Endodermal cell (in vitro differentiated cells): ENCODE measurements around the gene TXLNG. TPM values are rescaled to one million over a fixed set of nuclear protein-coding genes. Genes with fewer than 3 reads are reported as not detected.
A peak's percentile ranks its signal among the peaks of the same experiment; 100 is the strongest.

Experiments used
- DNase-seq: peaks from one replicate; pipeline ENCODE4 v3.0.0-alpha.2; 2017
- H3K27ac ChIP-seq: 2 replicates; pipeline ENCODE4 v1.5.1; 2013; ENCODE audit warnings: mild to moderate bottlenecking, low read depth, low read length, moderate library complexity
- H3K27me3 ChIP-seq: 2 replicates; pipeline ENCODE4 v1.6.1; 2013; ENCODE audit warnings: mild to moderate bottlenecking, low read length, moderate library complexity; ENCODE audit not compliant: insufficient read depth, control insufficient read depth, poor library complexity, severe bottlenecking
- H3K36me3 ChIP-seq: 2 replicates; pipeline ENCODE4 v1.7.0; 2013; ENCODE audit warnings: mild to moderate bottlenecking, low read length, moderate library complexity; ENCODE audit not compliant: control insufficient read depth, insufficient read depth
- H3K4me1 ChIP-seq: one replicate; pipeline ENCODE4 v1.7.0; 2013; ENCODE audit warnings: low read length; ENCODE audit not compliant: control insufficient read depth, insufficient read depth
- H3K4me3 ChIP-seq: 2 replicates; pipeline ENCODE4 v1.5.1; 2013; ENCODE audit warnings: mild to moderate bottlenecking, low read length, moderate library complexity
- H3K9ac ChIP-seq: 2 replicates; pipeline ENCODE4 v1.6.1; 2013; ENCODE audit warnings: mild to moderate bottlenecking, low read length, moderate library complexity; ENCODE audit not compliant: poor library complexity, severe bottlenecking; ENCODE audit errors: extremely low read depth
- H3K9me3 ChIP-seq: 2 replicates; pipeline ENCODE4 v1.6.1; 2013; ENCODE audit warnings: mild to moderate bottlenecking, low read length, moderate library complexity; ENCODE audit not compliant: control insufficient read depth
- H3K27ac Mint-ChIP-seq: 2 replicates; pipeline ENCODE4 v1.8.0; 2020; ENCODE audit warnings: mixed read lengths
- H3K27me3 Mint-ChIP-seq: 2 replicates; pipeline ENCODE4 v1.8.0; 2021; ENCODE audit warnings: mild to moderate bottlenecking, mixed read lengths; ENCODE audit not compliant: insufficient read depth
- H3K36me3 Mint-ChIP-seq: 2 replicates; pipeline ENCODE4 v1.8.0; 2020; ENCODE audit warnings: low read depth, mixed read lengths
- H3K4me1 Mint-ChIP-seq: 2 replicates; pipeline ENCODE4 v1.8.0; 2020; ENCODE audit warnings: mixed read lengths
- H3K4me3 Mint-ChIP-seq: 2 replicates; pipeline ENCODE4 v1.8.0; 2020; ENCODE audit warnings: mild to moderate bottlenecking, moderate library complexity, mixed read lengths
- H3K9me3 Mint-ChIP-seq: 2 replicates; pipeline ENCODE4 v1.8.0; 2020; ENCODE audit warnings: mild to moderate bottlenecking, mixed read lengths
- CTCF ChIP-seq: fragments of 200-600 bp; sonication (generic); conservative IDR thresholded peaks from 2 replicates; pipeline ENCODE4 v1.5.0; 2021; ENCODE audit warnings: antibody characterized with exemption, mild to moderate bottlenecking
- WGBS, 2 experiments: methylation state at CpG; one replicate each; pipeline versions ENCODE4 v1.1.5 to v1.1.7; 2013; ENCODE audit warnings: missing lambda C conversion rate in 2 of 2, mixed read lengths in 1 of 2; ENCODE audit not compliant: insufficient coverage in 1 of 2, insufficient read length in 1 of 2; 5-methylcytosine and 5-hydroxymethylcytosine counted together
- total RNA-seq, 2 donors: library from RNA; stranded (reverse); fragmentation: NEBNext Ultra II Directional in 1 of 2; extraction: Animal tissue kit (Norgen Biotek cat#: 25700) in 1 of 2; gene quantifications; 2 replicates in 1 of 2; 3 replicates in 1 of 2; pipeline ENCODE4 v1.2.1, GENCODE V29; 2021

TXLNG gene
- total RNA-seq, 2 donors from 2014 or later = 13.8 to 31.0 TPM

GRCh38 chrX:16786791-16787735, 797 bp downstream of the TXLNG start:
- Histone ChIP-seq H3K9ac (peak overlapping the region; percentile 6), H3K27me3 (no peaks in the 10 kb centered on the region), H3K4me1 (no peaks in the 10 kb centered on the region), H3K9me3 (no peaks in the 10 kb centered on the region), H3K36me3 (no peaks in the 10 kb centered on the region), H3K4me3 (peak overlapping the region; percentile 77), H3K27ac (no peak overlapping the region)
- H3K9me3 Mint-ChIP-seq = no peaks in the 10 kb centered on the region
- TF ChIP-seq CTCF = no peak
- DNase-seq = peak; percentile 71
- peaks cover 19% of the 10 kb centered on the region for H3K4me1 Mint-ChIP-seq
- peak overlapping the region; percentile 80 for H3K4me3 Mint-ChIP-seq
- peaks cover 16% of the 10 kb centered on the region for H3K36me3 Mint-ChIP-seq
- H3K27me3 Mint-ChIP-seq = no peaks in the 10 kb centered on the region
- WGBS, 2 experiments = 0 to 5% methylated on average over 14 to 61 of the region's 73 CpGs
- H3K27ac Mint-ChIP-seq = no peak overlapping the region

GRCh38 chrX:16788477-16788876, 2.2 kb downstream of the TXLNG start:
- Histone ChIP-seq H3K4me1 (no peaks in the 10 kb centered on the region), H3K9ac (no peak overlapping the region), H3K27me3 (no peaks in the 10 kb centered on the region), H3K4me3 (no peak overlapping the region), H3K27ac (no peak overlapping the region), H3K36me3 (no peaks in the 10 kb centered on the region), H3K9me3 (no peaks in the 10 kb centered on the region)
- H3K36me3 Mint-ChIP-seq = peaks cover 19% of the 10 kb centered on the region
- H3K4me1 Mint-ChIP-seq = peaks cover 17% of the 10 kb centered on the region
- 87 to 96% methylated on average over 3 to 5 of the region's 5 CpGs for WGBS, 2 experiments
- no peaks in the 10 kb centered on the region for H3K27me3 Mint-ChIP-seq
- no peak overlapping the region for H3K27ac Mint-ChIP-seq
- peak overlapping the region; percentile 80 for H3K4me3 Mint-ChIP-seq
- TF ChIP-seq CTCF = no peak
- H3K9me3 Mint-ChIP-seq = no peaks in the 10 kb centered on the region
- peak; percentile 18 for DNase-seq

GRCh38 chrX:16796298-16796697, 10.0 kb downstream of the TXLNG start:
- Histone ChIP-seq H3K27ac (no peak overlapping the region), H3K27me3 (no peaks in the 10 kb centered on the region), H3K9ac (no peak overlapping the region), H3K4me1 (no peaks in the 10 kb centered on the region), H3K9me3 (no peaks in the 10 kb centered on the region), H3K36me3 (peaks cover 9% of the 10 kb centered on the region), H3K4me3 (no peak overlapping the region)
- H3K4me1 Mint-ChIP-seq = peaks cover 4% of the 10 kb centered on the region
- H3K9me3 Mint-ChIP-seq = no peaks in the 10 kb centered on the region
- peaks cover 44% of the 10 kb centered on the region for H3K36me3 Mint-ChIP-seq
- no peak for TF ChIP-seq CTCF
- WGBS, 2 experiments = 100% methylated on average over 2 of the region's 4 CpGs; no CpG with 5 or more reads in 1 of the 2 experiments
- H3K27ac Mint-ChIP-seq = no peak overlapping the region
- DNase-seq = no peak
- H3K27me3 Mint-ChIP-seq = no peaks in the 10 kb centered on the region
- no peak overlapping the region for H3K4me3 Mint-ChIP-seq
